NCI-H748 (cell line): Measurements from ENCODE around the gene KLK13.
A peak's percentile ranks its signal among the peaks of the same experiment; 100 is the strongest.

Experiments used
- DNase-seq: peaks from one replicate; lab custom pipeline; 2025; ENCODE audit not compliant: unreplicated experiment; lab: John Stamatoyannopoulos, UW

The KLK13 gene

DNA sequence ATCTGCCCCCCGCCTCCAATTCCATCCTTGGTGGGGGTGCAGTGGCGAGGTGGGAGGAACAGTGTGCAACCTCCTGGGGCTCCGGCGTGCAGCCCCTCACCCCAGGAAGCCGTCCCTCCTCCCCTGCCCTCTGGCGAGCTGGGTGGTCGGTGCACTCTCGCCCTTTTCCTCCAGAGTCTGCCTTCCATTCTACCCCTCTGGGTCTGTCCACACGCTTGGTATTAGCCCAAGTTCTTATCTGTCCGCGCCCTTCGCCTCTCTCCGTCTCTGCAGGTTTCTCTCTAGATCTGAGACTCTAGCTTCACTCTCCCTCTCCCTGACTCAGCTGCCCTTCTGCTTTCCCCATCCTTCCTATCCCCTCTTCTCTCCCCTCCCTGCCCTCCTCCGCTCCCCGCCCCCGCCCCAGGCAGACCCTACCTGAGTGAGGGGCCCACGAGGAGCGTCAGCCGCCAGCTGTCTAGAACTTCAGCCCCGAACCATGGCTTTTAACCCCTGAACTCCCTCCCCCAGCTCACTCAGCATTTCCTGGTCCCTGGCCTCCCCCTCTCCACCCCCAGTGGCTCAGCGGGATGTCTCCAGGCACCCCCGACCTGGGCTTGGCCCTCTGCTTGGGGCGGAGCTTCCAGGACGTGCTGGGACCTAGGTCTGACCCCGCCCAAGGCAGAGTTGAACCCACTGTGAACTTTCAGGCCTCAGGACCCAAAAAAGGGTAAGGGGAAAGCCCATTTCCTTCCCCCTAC is 499 bp upstream of the KLK13 start:
- no peak for DNase-seq

DNA sequence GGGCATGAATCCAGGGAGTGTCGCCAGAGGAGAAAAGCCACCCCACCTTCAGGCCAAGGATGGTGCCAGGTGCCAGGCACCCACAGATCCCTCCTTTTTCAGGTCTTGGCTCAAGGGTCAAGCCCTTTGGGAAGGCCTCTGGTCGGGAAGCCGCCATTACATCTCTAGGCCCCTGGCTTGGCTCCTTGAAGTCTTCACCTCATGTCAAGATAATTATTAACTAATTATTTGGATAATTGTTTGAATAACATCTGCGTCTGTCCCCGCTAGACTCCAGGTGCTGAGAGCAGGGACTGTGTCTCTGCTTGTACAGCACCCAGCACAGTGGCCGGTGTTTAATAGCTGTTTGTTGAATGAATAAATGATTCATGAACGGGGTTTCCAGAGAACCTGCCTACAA is 1.2 kb downstream of the KLK13 start:
- no peak for DNase-seq

DNA sequence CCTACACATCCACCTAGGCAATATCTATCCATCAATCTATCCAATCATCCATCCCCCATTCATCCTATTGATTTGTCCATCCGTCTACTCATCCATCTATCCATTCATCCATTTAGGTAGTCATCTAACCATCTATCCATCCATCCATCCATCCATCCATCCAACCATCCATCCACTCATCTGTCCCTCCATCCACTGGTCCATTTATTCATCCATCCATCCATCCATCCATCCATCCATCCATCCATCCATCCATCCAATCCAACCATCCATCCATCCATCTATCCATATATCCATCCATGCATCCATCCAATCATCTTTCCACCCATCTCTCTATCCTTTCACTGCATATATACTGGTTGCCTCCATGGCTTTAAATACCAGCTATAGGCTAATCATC is 3.9 kb downstream of the KLK13 start:
- DNase-seq: no peak

DNA sequence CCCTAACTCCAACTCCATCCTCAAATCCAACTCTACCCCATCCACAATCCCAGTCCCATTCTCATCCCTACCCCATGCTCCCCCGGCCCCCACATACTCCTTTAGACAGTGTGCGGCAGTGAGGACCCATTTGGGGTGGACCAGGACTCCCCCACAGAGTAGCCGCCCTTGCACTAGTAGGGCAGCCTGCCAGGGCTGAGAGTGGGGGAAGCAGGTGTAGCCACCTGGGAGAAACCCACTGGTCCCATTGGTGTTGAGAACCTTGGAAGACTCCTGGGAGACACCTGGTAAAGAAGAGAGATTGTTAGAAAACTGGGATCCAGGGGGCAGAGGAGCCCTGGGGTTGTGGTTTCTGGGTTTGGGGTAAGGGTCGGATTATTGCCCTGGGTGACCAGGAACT is 4.6 kb downstream of the KLK13 start:
- no peak for DNase-seq

DNA sequence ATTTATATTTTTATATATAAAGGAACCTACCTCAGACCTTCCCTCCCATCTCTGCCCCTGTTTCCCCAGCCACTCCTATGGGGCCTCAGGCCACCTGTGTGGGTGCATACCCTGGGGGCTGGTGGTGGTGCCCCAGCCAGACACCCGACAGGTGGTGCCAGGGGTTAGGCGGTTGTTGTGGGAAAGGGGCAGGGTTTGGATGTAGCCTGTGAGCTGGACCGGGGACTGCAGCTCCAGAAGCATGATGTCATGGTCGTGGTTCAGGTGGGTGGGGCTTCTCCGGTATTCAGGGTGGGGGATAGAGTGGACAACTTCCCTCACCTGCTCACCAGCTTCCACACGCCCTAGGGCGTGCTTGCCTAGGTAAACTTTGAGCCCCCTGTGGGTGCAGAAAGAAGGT is 5.2 kb downstream of the KLK13 start:
- no peak for DNase-seq

DNA sequence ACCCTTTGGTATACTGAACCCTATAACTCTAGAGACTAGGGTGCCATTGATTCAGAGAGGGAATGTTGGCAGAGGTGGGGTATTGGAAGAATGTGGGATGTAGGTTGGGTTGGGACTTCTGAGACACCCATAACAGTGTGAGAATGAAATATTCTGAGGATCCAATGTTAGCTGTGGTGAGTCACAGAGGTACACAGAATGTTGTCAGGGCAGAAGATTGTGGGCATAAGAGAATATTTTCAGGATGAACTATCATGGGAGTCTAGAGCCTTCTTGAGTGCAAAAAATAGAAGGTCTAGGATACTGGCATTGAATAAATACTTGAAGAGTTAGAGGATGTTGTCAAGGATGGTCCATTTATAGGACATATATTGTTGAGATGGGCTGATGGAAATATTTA is 9.0 kb downstream of the KLK13 start:
- no peak for DNase-seq

DNA sequence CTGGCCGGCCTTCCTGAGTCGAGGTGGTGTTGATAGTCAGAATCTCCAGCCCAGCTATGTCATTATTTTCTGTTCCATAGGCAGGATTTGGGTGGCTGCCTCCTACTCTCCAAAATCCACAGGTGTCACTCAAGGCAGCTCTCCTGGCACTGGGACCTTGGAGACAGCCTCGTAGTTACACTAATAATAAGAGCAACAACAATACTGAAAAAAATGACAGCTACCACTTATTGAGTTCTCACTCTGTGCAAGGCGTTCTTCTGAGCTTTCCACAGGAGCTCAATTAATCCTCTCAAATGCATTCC is 17.9 kb downstream of the KLK13 start:
- DNase-seq: no peak

DNA sequence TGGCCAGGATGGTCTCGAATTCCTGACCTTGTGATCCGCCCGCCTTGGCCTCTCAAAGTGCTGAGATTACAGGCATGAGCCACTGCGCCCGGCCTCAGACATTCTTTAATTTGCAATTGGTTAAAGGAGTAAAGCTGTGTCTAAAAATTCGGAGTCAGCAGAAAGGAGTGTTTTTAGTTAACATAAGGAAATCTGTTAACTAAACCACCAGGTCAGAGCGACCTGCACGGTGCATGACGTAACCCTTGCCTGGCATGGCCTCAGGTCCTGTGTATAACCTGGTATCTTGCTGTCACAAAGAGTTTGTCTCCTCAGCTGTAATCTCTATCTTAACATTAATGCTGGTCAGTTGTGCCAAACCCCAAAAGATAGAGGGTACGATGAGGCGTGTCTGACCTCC is 20.6 kb downstream of the KLK13 start:
- no peak for DNase-seq

DNA sequence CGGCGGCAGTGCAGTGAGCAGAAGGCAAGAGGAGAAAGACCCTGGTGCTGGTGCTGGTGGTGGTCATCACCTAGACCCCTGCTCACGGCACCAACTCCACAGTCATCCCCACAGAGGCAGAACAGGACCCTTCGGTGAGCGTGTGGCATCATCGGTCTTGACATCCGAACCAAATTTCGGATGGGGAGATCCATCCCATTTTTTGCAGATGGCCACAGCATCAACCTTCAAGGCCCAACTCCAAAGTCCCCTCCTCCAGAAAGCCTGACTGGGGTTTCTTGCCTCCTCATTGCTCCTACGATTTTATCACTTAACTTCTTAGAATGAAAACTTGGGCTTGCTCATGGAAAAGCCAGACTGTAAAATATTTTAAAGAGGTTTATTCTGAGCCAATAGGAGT is 21.4 kb downstream of the KLK13 start:
- no peak for DNase-seq

DNA sequence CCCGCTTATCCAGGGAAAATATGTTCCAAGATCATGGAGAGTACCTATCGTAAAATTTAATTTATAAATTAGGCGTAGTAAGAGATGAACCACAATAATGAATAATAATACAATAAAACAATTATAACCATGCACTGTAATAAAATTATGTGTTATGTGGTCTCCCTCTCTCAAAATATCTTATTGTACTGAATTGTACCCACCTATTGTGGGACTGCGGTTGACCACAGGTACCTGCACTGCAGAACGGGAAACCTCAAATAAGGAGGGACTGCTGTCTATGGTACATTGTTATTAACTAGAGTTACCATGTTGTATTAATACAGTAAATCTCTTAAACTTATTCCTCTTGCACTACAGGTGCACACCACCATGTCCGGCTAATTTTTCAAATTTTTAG is 24.7 kb downstream of the KLK13 start:
- no peak for DNase-seq

DNA sequence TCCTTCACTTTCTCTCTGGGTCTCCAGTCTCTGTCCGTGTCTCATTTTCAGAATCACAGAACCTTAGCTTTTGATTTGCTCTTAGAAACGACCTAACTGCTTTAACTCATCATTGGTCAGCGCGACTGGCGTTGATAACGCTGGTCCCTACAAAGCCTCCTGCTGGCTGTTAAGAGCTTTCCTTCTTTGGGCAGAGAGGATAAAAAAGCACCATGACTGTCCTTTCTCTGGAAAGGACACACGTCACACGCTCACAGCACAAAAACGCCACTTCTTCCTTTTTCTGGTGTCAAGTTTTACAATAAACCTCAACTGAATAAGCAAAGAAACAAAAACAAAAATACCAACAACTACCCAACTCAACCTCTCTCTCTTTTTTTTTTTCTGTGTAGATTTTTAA is 28.4 kb downstream of the KLK13 start:
- peak; percentile 20 for DNase-seq

DNA sequence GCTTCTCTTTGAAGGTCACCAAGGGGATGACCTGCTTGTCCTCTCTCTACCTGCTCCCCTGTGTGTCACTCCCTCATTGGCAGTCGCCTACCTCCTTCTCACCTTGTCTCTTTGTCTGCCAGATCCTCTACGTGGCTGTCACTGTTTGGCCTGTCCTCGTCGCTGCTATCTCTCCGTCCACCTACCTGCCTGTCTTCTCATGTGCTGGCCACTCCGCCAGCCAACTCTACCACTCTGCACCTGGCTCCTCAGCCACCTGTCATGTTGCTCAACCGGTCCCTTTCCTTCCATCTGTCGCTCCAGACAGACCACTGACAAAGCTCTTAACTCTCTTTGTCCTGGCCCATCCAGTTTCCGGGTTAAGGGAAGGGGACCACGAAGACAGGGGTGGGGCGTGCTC is 30.2 kb downstream of the KLK13 start, which contains the start of gene KLK12:
KLK12 (minus strand) TSS at position 299 of the 400 bp plus-strand sequence. CDS start 381 bp downstream, outside the sequence.
- peak; percentile 98 for DNase-seq

DNA sequence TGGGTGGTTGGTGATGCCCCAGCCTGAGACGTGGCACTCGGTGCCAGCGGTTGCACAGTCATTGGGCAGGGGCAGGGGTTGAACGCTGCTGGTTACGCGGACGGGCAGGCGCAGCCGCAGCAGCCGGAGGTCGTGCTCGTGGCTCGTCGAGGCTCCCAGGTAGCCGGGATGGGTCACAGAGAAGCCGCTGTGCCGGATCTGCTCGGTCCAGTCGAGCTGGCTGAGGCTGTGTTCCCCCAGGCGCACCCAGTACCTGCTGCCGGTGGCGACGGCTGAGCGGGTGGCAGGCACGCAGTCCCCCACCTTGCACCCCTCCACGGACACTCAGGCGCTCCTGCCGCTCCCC is 33.0 kb downstream of the KLK13 start:
- no peak for DNase-seq

DNA sequence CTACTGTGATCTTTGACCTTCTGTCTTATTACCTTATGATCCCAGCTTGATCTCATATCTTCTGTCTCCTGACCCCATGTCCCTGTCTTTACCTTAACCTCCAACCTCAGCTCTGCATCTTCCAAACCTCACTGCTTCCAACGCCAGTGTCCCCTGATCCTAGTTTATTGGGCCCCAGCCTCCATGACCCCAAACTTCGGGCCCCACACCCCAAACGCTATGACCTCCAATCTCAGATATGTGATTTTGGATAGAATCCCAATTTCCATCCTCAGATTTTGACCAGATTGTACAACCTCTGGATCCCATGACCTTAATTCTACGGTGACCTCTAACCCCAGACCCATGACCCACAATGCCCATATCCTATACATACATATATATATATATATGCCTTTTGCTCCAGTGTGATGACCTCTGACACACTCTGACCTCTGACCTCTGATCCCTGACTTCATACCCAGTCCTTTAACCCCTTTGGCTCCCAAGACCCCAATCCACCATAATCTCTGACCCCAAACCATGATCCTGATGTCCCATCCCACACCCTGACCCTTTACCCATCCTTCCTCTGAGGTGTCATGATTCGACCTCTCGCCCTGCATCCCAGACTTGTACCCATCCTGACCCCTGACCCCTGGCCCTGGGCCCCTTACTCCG is 33.5 kb downstream of the KLK13 start:
- no peak for DNase-seq

DNA sequence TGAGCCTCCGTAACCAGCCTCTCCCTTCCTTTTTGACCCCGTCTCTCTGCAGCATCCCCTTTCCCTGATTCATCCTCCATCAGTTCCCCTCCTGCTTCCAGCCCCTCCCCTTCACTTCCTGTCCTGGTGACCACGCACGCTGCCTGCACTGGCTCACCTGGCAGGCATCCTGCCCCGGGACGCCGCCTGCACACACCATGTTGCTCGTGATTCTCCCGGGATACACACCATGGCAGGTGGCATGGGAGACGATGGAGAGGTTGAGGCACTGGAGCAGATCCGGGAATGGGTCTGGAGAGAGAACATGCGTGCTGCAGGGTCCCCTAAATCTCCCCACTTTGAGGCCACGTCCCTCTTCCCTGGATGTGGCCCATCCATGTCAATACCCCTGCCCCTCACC is 34.3 kb downstream of the KLK13 start:
- DNase-seq: no peak

DNA sequence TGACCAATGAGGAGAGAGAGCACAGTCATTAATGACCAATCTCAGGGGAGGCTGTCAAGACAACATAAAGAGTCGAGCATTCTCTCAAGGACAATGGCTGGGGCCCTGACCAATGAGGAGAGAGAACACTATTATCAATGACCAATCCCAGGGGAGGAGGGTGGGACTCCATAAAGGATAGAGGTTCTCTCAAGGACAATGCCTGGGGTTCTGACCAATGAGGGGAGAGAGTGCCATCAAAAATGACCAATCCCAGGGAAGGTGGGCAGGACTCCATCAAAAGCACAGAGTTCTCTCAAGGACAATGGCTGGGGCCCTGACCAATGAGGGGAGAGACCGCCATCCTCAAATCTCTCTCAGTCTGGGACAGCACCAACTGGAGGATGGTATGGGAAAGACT is 35.2 kb downstream of the KLK13 start:
- DNase-seq: no peak

DNA sequence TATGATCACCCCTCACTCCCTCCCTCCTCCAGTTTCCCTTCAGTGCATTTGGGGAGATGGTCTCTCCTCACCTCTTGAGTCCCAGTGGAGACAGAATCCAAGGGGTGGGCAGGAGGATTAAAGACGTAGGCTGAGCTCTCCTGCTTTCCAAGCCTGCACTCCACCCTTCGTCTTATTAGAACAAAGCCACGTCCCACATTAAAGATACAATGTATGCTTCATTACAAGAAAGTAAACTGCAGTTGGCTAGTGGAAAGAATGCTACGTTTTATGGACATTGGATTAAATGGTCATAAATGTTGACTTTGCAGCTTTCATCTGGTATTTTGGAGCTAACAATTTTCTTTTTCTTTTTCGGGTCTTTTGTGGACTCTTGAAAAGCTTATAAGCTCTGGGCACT is 37.0 kb downstream of the KLK13 start:
- DNase-seq: no peak

DNA sequence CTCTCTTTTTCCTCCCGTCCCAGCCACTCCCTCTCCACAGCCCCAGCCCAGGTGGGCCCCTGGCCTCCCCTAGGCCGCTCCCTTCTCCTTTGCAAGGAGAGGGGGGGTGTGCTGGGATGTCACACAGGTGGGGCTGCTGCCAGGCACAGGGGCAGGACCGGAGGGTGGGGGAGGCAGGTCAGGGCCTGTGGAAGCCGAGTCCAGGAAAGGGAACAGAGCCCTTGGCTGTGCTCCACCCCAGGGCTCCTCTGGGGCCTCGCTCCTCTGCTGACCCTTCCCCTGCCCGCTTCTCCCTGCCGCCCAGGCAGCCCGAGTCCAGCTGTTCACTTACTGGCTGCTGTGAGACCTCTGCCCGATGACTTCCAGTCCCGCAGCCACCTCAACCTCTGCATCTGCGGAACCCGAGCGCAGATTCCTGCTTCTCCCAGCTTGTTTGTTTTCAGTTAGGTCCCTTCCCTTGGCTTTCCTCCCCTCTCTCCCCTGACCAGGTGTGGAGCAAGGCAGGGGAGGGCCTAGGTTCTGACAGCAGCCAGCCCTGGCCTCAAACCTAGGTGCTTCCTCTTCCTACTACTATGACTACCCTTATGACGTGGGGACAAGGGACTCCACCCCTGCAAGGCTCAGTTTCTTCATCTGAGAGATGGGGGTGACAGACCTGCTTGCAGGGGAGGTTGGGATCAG is 37.6 kb downstream of the KLK13 start:
- no peak for DNase-seq

DNA sequence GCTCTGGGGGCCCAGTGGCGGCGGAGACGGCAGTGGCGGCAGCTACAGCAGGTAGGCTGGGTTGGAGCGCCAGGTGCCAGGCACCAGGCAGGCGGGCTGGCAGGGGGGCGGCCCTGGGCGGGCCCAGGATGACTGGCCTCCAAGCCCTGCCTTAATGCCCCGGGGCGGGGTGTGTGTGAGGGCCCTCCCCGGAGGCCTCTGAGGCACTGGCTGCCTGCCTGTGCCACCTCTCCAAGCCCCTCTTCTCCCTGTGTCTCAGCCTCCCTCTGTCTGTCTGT is 38.4 kb downstream of the KLK13 start, which contains the start of gene KLK11:
KLK11 (minus strand) TSS at position 63 of the 278 bp plus-strand sequence. CDS start 985 bp downstream, outside the sequence.
- DNase-seq: peak; percentile 64

DNA sequence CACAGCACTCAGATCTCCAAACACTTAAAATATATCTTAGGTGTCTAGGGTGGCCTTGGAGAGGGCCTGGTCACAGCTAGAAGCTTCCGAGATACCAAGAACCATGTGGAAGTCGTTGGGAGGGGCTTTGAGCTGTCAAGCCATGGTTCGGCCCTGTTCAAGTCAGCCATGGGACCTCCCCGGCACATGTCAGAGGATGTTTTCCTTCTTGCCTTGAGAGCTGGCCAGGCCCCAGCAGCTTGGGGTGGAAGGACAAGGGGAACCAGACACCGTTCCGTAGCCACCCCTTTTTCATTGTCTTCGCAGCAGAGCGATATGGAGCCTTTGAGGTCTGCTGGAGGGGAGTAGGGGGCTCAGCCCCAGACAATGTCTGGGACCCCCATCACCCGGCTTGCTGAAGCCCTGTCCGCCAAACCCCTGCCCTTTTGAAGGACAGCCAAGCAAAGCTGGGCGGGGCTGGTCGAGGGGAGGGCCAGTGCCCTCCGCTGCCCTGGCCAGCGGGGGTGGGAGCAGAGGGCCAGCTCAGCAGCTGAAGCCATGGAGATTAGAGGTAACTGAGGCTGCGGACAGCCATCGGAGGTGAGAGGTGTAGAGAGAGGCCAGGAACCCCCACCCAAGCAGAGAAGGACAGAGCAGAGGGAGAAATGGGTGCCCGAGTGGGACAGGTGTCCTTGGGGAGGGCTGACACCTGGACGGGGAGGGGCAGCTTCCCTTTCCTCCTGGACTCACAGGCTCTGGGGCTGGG is 38.9 kb downstream of the KLK13 start:
- no peak for DNase-seq

DNA sequence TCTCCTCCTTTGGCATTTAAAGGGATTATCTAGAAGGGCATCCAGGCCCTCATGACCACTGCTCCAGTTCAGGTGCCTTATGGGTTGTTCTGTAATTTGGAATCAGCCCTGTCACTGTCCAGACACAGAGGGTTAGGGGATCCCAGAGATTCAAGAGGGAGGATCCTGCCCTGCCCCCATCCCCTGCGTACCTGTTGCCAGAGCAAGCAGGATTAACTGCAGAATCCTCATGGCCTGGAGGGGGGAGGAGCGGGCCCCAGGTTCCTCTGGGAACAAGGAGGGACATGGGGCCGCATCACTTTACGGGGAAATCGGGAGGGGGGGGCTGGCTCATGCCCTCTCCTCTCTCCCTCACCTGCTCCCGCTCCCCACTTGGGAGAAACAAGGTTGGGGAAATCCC is 39.5 kb downstream of the KLK13 start:
- DNase-seq: no peak

DNA sequence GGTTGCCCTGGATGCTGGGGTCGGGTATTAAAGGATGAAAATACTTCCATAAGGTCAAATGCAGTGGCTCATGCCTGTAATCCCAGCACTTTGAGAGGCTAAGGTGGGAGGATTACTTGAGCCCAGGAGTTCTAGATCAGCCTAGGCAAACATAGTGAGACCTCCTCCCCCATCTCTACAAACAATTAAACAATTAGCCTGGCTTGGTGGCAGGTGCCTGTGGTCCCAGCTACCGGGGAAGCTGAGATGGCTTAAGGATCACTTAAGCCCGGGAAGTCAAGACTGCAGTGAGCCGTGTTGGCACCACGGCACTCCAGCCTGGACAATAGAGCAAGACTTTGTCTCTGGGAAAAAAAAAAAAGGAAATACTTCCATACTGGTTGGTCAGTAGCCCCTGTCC is 40.0 kb downstream of the KLK13 start:
- DNase-seq: peak; percentile 80
